Astrocyte of the spinal cord (primary cell): ENCODE data around the gene RAP2A.

Source experiments
- DNase-seq: peaks from one replicate; pipeline ENCODE4 v3.0.0; 2011; ENCODE audit warnings: low read depth, low spot score
- H3K4me3 ChIP-seq: 2 replicates; pipeline ENCODE4 v1.5.1; 2011; ENCODE audit warnings: low read depth, mild to moderate bottlenecking, low read length, moderate library complexity
- in situ Hi-C: cut with HindIII; loops from 2 replicates; pipeline ENCODE4 v1.10.0; 2017; ENCODE audit warnings: low sequenced_read_pairs
- TF ChIP-seq, protein P1 (sequence below): IDR thresholded peaks from 2 replicates; pipeline ENCODE4 v1.5.1; 2012; ENCODE audit warnings: low read depth, mild to moderate bottlenecking, low read length, inconsistent platforms

Gene RAP2A

GRCh38 chr13:97433727-97434396 lies at the start of gene RAP2A:
Gene RAP2A, plus strand, starts transcription at chr13:97434169. Its CDS starts 302 bp downstream, at chr13:97434471.
- H3K4me3 ChIP-seq: peak within 1 kb of the TSS; percentile 87
- DNase-seq: peak; percentile 94
- in situ Hi-C loops: no loop called here
- TF ChIP-seq, protein P1, sequence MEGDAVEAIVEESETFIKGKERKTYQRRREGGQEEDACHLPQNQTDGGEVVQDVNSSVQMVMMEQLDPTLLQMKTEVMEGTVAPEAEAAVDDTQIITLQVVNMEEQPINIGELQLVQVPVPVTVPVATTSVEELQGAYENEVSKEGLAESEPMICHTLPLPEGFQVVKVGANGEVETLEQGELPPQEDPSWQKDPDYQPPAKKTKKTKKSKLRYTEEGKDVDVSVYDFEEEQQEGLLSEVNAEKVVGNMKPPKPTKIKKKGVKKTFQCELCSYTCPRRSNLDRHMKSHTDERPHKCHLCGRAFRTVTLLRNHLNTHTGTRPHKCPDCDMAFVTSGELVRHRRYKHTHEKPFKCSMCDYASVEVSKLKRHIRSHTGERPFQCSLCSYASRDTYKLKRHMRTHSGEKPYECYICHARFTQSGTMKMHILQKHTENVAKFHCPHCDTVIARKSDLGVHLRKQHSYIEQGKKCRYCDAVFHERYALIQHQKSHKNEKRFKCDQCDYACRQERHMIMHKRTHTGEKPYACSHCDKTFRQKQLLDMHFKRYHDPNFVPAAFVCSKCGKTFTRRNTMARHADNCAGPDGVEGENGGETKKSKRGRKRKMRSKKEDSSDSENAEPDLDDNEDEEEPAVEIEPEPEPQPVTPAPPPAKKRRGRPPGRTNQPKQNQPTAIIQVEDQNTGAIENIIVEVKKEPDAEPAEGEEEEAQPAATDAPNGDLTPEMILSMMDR: no peak

DNA sequence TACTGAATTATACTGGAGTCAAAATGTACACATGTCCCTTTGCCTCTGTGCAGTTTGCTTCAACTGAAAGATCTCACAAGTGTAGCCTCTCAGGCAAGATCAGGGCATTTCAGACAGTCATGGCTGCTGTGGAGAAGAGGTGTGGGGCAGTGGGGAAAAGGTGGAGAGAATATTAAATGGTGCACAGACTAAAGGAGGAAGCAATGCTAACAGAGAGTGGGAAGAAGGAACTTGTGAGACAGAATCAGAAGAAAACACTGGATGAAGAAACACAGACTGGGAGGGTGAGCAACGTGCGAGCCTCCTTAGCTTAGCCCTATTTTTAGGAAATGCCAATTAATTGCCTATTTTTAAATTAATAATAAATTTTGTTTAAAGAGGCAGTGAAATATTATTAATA lies 49.6 kb upstream of the RAP2A start:
- no peak for DNase-seq
- no peak overlapping the region for H3K4me3 ChIP-seq
- TF ChIP-seq, protein P1: no peak
- in situ Hi-C loops: no loop called here

GRCh38 chr13:97385146-97385545 lies 48.8 kb upstream of the RAP2A start:
- in situ Hi-C loops: no loop called here
- no peak for DNase-seq
- TF ChIP-seq, protein P1: no peak
- H3K4me3 ChIP-seq: no peak overlapping the region

DNA sequence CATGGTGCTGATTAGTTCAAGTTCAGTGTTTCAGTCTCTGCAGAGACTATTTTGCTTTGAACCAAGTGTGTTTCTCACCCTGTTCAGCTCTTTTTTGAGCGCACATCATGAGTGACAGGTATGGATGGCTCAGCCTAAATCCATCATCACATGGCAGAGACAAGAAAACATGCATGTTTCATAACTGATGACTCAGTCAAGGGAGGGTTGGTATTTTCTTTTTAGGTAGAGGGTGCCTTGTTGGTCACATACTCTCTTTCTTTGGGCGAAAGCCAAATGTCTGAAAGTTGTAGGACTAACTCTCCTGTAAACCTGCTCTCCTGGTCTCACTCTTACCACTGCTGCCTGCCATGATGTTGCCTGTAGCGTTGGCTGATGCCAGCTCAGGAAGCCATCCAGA lies 48.1 kb upstream of the RAP2A start:
- TF ChIP-seq, protein P1: no peak
- no peak for DNase-seq
- H3K4me3 ChIP-seq: no peak overlapping the region
- in situ Hi-C loops: no loop called here

- in situ Hi-C loops: no loop called here
- DNase-seq: no peak
- H3K4me3 ChIP-seq: no peak overlapping the region
- TF ChIP-seq, protein P1: no peak
Observed at GRCh38 chr13:97386801-97387484, 47.0 kb upstream of the RAP2A start.

DNA sequence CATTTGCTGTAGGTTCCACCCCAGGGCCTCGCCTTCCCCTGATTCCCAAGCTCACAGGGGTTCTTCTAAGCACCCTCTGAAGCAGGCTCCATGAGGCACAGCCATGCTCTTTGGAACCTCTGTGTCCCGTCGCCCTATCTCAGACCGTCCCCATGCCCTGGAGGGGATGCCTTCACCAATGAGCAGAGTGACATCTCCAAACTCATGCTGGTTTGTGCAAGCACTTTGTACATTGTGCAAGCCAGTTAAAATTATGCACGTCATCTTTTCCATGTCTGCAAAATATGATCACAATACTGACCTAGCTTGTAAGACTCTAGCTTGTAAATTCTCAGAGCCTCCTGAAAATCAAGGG lies 46.5 kb upstream of the RAP2A start:
- TF ChIP-seq, protein P1: no peak
- in situ Hi-C loops: no loop called here
- DNase-seq: no peak
- no peak overlapping the region for H3K4me3 ChIP-seq
